ENCODE data around the gene CD40. TPM values are rescaled to one million over a fixed set of nuclear protein-coding genes. Genes with fewer than 3 reads are reported as not detected.
A peak's percentile ranks its signal among the peaks of the same experiment; 100 is the strongest.

CD40 gene
- 24.1 and 29.9 TPM in 2 replicates for total RNA-seq (2014; rRNA removed; shearing (Covaris generic); ENCODE audit: low replicate concordance)

- DNase-seq (ENCODE audit: low read depth): peak; percentile 86
- in situ Hi-C loops (cut with HindIII; ENCODE audit: low pct_unique_long_range_greater_than_20kb, low sequenced_read_pairs): no loop called here
These were observed at the start of gene CD40 for GRCh38 chr20:46117704-46118467. Gene CD40 (plus strand): TSS chr20:46118314. CDS start chr20:46118344, 30 bp downstream.

DNA sequence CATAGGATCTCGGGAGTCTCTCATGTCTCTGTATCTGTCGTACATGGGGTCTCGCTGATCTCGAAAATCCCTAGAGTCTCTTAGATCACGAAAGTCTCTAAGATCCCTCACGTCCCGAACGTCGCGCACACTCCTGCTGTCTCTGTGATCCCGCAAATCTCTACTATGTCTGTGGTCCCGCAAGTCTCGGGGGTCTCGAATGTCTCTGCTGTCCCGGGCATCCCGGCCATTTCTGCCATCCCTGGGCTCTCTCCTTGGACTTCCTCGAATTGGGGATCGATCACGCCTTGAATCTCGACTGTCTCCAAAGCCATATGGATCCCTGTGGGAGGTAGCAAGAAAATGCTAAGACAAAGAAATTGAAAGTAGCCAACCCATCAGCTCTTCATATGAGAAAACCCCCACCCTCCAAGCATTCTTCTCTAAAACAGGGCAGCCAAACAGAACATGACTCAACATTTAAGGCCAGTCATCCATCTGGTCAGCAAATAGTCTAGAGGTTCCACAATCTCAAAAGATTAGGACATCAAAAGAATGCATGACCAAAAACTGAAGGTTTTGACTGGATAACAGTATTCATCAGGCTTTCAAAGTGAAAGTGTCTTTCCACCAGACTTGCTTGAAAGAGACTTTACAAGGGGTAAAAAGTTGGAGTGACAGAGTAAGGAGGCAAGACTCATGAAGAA, 47.8 kb upstream of the CD40 start:
- in situ Hi-C loops (cut with HindIII; ENCODE audit: low pct_unique_long_range_greater_than_20kb, low sequenced_read_pairs): no loop called here
- DNase-seq (ENCODE audit: low read depth): no peak

- in situ Hi-C loops (cut with HindIII; ENCODE audit: low pct_unique_long_range_greater_than_20kb, low sequenced_read_pairs): no loop called here
These were observed 46.5 kb upstream of the CD40 start for GRCh38 chr20:46071573-46071972.

DNA sequence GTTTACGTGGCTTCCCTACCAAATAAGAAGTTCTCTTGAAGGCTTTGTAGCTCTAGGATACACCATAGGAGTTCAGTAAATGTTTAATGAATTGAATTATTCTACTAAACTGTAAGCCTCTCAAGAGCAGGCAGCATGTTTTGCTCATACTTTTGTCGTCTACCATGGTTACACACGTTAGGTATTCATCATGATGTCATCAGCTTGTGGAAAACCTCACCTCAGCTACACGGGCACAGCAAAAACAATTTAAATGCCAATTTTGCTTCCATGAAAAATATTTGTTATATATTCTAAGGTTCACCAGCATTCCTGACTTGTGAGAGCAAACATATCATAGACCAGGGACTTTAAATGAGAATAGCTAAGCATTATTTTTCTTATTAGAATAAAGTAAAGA, 45.1 kb upstream of the CD40 start:
- no peak for DNase-seq (ENCODE audit: low read depth)
- in situ Hi-C loops (cut with HindIII; ENCODE audit: low pct_unique_long_range_greater_than_20kb, low sequenced_read_pairs): no loop called here

More at GRCh38 chr20:46071573-46071972, 46.5 kb upstream of the CD40 start:
- DNase-seq (ENCODE audit: low read depth): no peak

GRCh38 chr20:46073443-46073842, 44.7 kb upstream of the CD40 start:
- in situ Hi-C loops (cut with HindIII; ENCODE audit: low pct_unique_long_range_greater_than_20kb, low sequenced_read_pairs): no loop called here
- DNase-seq (ENCODE audit: low read depth): no peak

DNA sequence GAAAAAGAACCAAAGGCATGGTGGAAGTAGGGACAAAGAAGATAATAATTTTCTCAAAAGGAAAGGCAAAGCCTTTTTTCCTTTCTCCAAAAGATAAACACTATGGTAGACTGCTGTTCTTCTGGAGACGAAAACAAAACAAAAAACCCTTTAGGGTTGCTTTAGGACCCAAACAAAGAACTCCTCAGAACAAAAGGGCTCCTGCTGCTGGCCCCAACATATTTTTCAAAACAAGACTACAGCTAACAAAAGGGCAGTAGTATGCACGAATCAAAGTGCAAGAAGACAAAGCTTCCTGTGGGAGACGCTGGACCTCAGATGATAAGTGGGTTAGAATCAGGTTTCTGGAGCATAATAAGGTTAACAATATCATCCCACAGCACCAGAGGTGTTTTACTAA, 44.1 kb upstream of the CD40 start:
- no peak for DNase-seq (ENCODE audit: low read depth)

GRCh38 chr20:46076806-46077205, 41.3 kb upstream of the CD40 start:
- in situ Hi-C loops (cut with HindIII; ENCODE audit: low pct_unique_long_range_greater_than_20kb, low sequenced_read_pairs): no loop called here
- DNase-seq (ENCODE audit: low read depth): no peak

More for the DNA sequence above, 44.1 kb upstream of the CD40 start:
- in situ Hi-C loops (cut with HindIII; ENCODE audit: low pct_unique_long_range_greater_than_20kb, low sequenced_read_pairs): no loop called here

GRCh38 chr20:46077642-46078305, 40.3 kb upstream of the CD40 start:
- in situ Hi-C loops (cut with HindIII; ENCODE audit: low pct_unique_long_range_greater_than_20kb, low sequenced_read_pairs): no loop called here
- DNase-seq (ENCODE audit: low read depth): no peak

GRCh38 chr20:46078954-46079353, 39.2 kb upstream of the CD40 start:
- in situ Hi-C loops (cut with HindIII; ENCODE audit: low pct_unique_long_range_greater_than_20kb, low sequenced_read_pairs): no loop called here
- no peak for DNase-seq (ENCODE audit: low read depth)

DNA sequence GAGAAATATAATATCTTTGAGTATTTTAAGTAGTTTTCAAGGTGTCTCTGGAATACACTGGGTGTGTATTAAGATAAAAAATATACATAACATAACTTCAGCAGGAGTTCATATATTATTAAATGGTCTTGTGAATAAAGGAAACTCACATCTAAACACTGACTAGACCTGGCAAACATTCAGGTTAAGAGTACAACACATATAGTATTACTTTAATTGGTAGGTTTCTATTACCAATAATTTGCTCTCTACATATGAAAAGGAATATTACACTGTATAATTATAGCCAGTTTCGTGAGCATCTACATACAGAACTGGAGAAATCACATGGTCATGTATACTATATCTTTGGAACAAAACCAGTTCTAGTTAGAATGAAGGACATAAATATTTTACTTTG, 37.0 kb upstream of the CD40 start:
- no peak for DNase-seq (ENCODE audit: low read depth)
- in situ Hi-C loops (cut with HindIII; ENCODE audit: low pct_unique_long_range_greater_than_20kb, low sequenced_read_pairs): no loop called here

DNA sequence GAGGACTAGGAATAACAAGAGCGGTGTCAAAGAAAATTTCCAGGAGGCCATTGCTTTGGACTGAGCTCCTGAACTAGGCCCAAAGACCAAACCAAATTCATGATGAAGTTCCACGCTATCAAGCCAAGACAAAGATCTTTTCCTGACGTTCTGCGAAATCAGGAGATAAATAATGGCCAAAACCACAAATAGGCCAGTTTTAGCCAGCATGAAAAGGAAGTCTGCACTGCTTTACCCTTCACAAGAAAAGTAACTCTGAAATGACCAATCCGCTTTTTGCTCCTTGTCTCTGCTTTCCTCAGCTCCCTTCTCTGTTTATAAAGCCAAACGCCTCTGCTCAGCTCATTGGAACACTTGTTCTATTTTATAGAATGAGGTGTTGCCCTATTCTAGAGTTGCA, 35.0 kb upstream of the CD40 start:
- in situ Hi-C loops (cut with HindIII; ENCODE audit: low pct_unique_long_range_greater_than_20kb, low sequenced_read_pairs): no loop called here

GRCh38 chr20:46083531-46084061, 34.5 kb upstream of the CD40 start:
- no peak for DNase-seq (ENCODE audit: low read depth)
- in situ Hi-C loops (cut with HindIII; ENCODE audit: low pct_unique_long_range_greater_than_20kb, low sequenced_read_pairs): no loop called here

More for the DNA sequence above, 35.0 kb upstream of the CD40 start:
- no peak for DNase-seq (ENCODE audit: low read depth)

GRCh38 chr20:46084805-46085178, 33.3 kb upstream of the CD40 start:
- no peak for DNase-seq (ENCODE audit: low read depth)
- in situ Hi-C loops (cut with HindIII; ENCODE audit: low pct_unique_long_range_greater_than_20kb, low sequenced_read_pairs): no loop called here

GRCh38 chr20:46085179-46085851, 32.8 kb upstream of the CD40 start:
- no peak for DNase-seq (ENCODE audit: low read depth)
- in situ Hi-C loops (cut with HindIII; ENCODE audit: low pct_unique_long_range_greater_than_20kb, low sequenced_read_pairs): no loop called here

DNA sequence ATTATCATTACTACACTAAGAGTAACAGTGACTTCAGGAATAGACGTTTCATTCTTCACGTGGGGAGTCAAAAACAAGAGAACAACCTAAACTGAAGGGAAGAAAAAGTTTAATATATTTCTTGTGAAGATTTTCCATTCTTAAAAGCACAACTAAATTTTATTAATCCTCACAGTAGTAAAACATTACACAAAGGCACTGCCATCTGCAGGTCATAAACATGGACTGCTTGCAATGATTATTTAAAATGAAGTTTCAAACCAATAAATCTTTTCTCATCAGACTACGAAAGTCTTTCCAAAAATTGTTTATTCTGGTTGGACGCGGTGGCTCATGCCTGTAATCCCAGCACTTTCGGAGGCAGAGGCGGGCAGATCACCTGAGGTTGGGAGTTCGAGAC, 31.0 kb upstream of the CD40 start:
- in situ Hi-C loops (cut with HindIII; ENCODE audit: low pct_unique_long_range_greater_than_20kb, low sequenced_read_pairs): no loop called here
- peak; percentile 21 for DNase-seq (ENCODE audit: low read depth)

- in situ Hi-C loops (cut with HindIII; ENCODE audit: low pct_unique_long_range_greater_than_20kb, low sequenced_read_pairs): no loop called here
- peak; percentile 25 for DNase-seq (ENCODE audit: low read depth)
These were observed 29.5 kb upstream of the CD40 start for GRCh38 chr20:46088409-46089166.

DNA sequence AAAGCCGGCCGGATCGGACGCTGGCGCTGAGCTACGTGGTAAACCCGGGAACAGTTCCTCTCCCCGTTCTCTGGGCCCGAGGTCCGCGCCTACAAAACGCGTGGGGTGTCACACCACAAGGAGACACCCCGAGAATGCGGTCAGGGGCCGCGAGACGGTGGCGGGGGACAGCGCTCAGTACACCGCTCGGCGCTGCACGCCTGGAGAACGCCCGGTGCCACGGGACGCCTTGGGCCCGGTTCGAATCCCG, 29.0 kb upstream of the CD40 start:
- in situ Hi-C loops (cut with HindIII; ENCODE audit: low pct_unique_long_range_greater_than_20kb, low sequenced_read_pairs): no loop called here

More for the DNA sequence above, 29.0 kb upstream of the CD40 start:
- DNase-seq (ENCODE audit: low read depth): no peak
